ENCODE results near the gene DISP3. TPM values are rescaled to one million over a fixed set of nuclear protein-coding genes. Genes with fewer than 3 reads are reported as not detected.

DISP3 gene
- total and polyA plus RNA-seq, 9 of the 15 experiments (the other 6 are each of a cell fraction or from before 2014, with no cell fraction given): 0.03 to 0.19 (median 0.15) TPM; not detected in 5

GRCh38 chr1:11550664-11551283 lies 71.8 kb downstream of the DISP3 start (continued):
- peak; percentile 98 for TF ChIP-seq AFF4 (CRISPR knock-in tag; IDR thresholded peaks at IDR 0.05)
- no peak for TF ChIP-seq MGA (IDR thresholded peaks at IDR 0.05)
- TF ChIP-seq ETS2 (tag; IDR thresholded peaks at IDR 0.05; ENCODE audit: borderline replicate concordance, poor library complexity, severe bottlenecking): no peak
- TF ChIP-seq SREBF1 (IDR thresholded peaks at IDR 0.05; ENCODE audit: borderline replicate concordance, low read depth, low read length): peak; percentile 81; the same call in 1 of the 2 replicates
- no peak for TF ChIP-seq KAT2B (IDR thresholded peaks at IDR 0.05; ENCODE audit: low read depth, low read length)
- no peak for TF ChIP-seq RNF2 (IDR thresholded peaks at IDR 0.05)
- TF ChIP-seq ZNF143 (CRISPR knock-in tag; IDR thresholded peaks at IDR 0.05): peak; percentile 52; the same call in 1 of the 2 replicates
- no peak for TF ChIP-seq ZNF586 (CRISPR knock-in tag; conservative IDR thresholded peaks at IDR 0.05)
- no peak for TF ChIP-seq TSC22D4 (tag; IDR thresholded peaks at IDR 0.05)
- no peak for TF ChIP-seq MTA1 (IDR thresholded peaks at IDR 0.05; ENCODE audit: borderline replicate concordance)
- no peak for TF ChIP-seq DIDO1 (tag; IDR thresholded peaks at IDR 0.05; ENCODE audit: low read depth)
- no peak for TF ChIP-seq TCF7L2 (IDR thresholded peaks at IDR 0.05; ENCODE audit: low read depth, low read length)
- peak; percentile 97 for TF ChIP-seq DMBX1 (CRISPR knock-in tag; IDR thresholded peaks at IDR 0.05; ENCODE audit: borderline replicate concordance)
